GM19023 (cell line): Measurements from ENCODE around the gene CEACAM16.

Experiments used
- ATAC-seq: cut with Tn5 transposase; IDR thresholded peaks from one replicate; pipeline ENCODE4 v1.9.1; 2021; ENCODE audit warnings: mild to moderate bottlenecking, moderate library complexity; ENCODE audit not compliant: unreplicated experiment

The CEACAM16 gene

DNA sequence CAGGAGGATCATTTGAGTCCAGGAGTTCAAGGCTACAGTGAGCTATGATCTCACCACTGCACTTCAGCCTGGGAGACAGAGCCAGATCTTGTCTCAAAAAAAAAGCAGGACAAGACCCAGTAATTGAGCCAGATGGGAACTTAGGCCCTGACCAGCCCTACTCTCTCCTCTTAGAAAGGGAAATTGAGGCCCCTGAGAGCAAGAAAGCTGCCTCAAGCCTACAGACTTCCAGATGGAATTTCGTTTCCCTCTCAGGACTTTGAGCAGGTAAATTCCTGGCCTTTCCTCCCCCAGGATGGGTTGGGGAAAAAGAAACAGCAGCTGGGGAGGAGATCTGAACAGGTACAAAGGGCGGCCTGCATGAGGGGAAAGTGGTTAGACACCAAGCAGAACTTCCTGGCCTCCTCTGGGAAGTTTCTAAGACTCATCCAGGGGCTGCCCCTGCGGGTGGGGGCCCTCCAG, 46.0 kb downstream of the CEACAM16 start:
- no peak for ATAC-seq

DNA sequence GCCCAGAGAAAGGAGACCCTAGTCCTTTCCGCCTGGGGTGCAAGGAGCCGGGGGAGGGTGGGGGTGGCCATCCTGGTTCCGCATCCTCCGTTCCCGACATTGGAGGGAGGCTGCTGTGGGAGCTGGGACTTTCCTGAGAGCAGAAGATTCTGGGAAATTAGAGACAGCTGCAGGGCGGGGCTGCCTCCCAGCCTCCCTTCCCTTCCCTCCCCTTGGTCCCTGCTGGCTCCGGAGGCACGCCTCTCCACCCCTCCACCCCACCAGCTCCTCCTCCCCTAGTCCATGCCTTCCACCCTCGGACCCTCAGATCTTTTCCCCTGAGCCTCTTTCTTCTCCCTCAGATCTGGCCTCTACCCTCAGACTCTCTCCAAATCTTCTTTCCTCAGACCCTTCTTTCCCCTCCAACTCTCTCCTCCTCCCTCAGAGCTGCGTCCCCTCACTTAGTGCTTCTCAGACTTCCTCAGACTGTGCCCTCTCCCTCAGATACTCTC, 46.4 kb downstream of the CEACAM16 start:
- no peak for ATAC-seq

DNA sequence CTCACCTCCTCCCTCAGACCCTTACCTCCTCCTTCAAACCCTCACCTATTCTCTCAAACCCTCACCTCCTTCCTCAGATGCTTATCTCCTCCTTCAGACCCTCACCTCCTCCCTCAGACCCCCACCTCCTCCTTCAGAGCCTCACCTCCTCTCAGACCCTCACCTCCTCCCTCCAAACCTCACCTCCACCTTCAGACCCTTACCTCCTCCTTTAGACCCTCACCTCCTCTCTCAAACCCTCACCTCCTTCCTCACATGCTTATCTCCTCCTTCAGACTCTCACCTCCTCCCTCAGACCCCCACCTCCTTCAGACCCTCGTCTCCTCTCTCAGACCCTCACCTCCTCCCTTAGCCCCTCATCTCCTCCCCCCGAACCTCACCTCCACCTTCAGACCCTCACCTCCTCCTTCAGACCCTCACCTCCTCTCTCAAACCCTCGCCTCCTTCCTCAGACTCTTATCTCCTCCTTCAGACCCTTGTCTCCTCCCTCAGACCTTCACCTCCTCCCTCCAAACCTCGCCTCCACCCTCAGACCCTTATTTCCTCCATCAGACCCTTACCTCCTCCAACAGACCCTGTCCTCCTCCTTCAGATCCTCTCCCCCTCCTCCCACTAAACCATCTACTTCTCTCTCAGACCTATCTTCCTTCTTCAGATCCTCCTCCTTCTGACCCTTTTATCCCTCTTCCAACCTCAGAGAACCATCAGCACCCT, 47.1 kb downstream of the CEACAM16 start:
- no peak for ATAC-seq

DNA sequence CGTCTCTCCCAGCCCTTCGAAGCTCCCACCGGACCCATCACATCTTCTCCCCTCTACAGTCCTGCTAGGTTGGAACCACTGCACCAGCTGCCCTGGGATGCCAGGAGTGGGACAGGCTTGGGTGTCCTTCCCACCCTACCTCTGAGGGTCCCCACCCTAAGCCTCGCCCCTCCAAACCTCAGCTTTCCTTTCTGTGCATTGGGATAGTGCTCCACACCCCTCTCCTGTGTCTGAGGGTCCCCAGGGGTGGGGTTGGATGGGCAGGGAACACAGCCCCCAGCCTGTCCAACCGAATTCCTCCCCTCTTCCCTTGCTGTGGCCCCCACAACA, 47.6 kb downstream of the CEACAM16 start:
- ATAC-seq: no peak

DNA sequence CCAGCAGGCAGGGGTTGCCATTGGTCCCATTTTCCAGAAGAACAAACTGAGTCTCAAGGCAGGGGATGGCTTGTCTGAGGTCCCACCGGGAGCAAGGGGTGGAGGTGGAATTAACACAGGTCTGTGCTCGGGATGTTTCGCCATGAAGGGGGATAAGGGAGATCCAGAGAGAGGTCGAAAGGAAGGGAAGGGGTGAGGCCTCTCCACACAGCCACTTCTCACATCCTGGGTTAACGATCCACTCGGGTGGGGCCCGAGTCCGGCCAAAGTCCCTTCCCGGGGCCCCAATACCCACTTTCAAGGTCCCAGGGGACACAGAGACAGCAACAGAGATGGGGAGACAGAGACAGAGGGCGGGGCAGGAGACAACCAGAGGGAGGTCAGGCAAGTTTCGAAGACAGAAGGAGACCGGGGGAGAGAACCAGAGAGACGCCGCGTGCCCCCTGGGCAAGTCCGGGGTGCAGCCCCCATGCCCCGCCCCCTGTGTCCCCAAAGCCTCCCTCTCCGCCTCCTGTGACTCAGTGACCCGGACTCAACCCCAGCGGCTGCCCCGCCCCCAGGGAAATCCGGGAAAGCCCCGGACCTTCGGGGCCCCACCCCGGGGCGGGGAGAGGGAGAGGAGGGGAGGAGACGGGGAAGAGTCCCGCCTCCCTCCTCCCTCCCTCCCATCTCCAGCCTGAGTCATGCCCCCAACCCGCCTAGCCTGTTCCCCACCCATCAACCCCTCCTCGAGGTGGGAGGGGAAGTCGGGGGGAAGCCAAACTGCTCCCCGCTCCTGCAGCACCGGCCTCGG, 48.2 kb downstream of the CEACAM16 start:
- peak; percentile 44 for ATAC-seq

DNA sequence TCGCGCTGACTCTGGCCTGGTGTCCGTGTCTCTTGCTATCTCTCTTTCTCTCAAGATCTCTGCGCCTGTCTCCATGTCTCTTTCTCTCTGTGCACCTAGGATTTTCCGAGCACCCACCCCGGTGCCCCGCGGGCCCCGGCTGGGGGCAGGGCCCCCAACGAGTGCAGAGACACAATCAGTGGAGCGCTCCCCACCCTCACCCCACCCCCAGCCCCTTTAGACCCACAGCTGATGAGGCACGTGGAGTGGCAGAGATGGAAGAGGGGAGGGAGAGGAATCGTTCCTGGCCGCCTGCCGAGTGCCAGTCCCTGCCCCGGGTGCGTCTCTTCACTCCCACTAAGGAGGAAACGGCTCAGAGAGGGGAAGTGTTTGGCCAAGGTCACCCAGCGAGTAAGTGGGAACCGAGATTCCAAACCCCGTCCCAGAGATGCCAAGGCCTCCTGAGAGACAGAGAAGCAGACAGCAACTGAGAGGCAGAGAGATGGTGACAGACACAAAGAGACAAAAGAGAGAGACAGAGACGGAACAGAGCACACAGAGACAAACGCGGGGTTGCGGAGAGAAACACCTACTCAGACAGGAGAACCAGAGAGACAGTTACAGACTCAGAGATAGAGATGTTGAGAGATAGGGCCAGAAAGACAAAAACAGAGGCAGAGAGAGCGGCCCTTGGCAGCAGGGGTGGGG, 48.9 kb downstream of the CEACAM16 start:
- no peak for ATAC-seq

DNA sequence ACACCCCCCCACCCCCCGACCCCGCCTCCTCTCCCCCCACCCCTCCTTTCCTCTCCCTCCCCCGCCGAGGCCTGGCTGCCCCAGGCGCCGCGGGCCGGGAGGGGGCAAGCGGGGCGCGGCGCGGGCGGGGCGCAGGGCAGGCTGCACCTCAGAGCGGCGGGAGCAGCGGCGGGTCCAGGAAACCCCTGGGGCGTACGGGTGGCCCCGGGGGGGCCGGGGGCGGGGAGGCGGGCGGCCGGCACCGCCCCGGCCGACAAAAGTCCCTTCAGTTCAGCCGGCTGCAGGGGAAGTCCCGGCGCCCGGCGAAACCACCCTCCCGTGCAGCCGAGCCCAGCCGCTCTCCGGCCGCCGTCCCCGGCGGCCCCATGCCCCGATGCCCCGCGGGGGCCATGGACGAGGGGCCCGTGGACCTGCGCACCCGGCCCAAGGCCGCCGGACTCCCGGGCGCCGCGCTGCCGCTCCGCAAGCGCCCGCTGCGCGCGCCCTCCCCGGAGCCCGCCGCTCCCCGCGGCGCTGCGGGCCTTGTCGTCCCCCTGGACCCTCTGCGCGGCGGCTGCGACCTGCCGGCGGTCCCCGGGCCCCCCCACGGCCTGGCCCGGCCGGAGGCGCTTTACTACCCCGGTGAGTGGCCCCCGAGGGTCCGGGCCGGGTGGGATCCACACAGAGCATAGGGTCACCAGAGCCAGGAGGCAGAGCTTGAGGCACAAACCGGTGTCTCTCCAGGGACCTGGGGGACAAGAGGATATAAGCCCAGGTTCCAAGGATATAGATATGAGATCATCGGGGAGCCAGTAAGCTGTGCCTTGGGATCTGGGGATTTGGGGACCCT, 49.7 kb downstream of the CEACAM16 start, which contains the start of gene BCL3:
Gene BCL3 (plus strand): TSS at position 283 of the 829 bp plus-strand sequence. CDS start 83 bp downstream, at position 366.
- peak; percentile 30 for ATAC-seq

DNA sequence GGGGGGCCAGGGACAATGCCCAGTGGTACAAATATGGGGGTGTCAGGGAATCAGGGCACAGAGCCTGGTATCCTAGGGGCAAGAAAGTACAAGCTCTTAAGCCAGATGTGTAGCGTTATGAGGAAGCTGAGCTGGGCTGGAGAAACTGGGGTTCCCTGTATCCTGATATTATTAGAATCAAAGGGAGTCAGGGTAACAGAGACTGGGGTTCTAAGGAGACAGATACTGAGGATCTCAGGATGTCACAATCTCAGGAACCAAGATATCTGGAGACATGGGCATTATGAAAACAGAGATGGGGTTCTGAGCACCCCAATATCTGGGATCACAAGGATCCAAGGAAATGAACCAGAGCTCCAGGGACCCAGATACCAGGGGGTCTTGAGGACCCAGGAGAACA, 50.3 kb downstream of the CEACAM16 start:
- ATAC-seq: no peak

DNA sequence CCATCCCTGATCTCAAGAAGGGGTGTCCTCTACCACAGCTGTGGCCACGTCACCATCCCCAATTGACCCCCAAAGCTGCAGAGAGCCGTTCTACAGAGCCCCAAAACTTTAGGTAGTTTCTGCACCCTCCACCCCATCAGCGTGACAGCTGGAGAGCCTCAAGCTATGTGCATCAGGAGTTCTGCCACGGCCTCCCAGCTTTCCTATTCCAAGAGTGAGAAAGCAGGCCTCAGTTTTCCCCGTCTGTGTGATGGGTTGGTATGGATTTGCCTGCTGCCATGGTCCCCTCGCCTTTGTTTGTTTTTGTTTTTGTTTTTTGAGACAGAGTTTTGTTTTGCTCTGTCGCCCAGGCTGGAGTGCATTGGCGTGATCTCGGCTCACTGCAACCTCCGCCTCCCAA, 51.0 kb downstream of the CEACAM16 start:
- no peak for ATAC-seq

DNA sequence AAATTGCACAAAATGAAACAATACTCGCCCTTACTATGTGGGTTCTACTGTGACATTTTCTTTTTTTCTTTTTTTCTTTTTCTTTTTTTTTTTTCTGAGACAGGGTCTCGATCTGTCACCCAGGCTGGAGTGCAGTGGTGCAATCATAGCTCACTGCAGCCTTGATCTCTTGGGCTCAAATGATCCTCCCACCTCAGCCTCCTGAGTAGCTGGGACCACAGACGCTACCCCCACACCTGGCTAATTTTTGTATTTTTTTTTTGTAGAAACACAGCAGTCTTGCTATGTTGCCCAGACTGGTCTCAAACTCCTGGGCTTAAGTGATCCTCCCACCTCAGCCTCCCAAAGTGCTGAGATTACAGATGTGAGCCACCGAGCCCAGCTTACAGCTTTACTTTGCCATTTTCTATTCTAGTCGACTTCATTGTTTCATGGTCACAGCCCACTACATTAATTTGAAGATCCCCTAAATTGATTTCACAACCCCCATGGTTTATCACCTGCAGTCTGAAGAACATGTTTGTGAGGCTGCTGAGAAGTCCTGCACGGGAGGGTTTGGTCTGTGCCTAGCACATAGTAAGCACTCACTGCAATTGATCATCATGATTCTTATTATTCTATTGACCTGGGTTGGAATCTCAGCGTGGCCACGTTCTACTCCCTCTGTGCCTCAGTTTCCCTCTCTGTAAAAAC, 53.3 kb downstream of the CEACAM16 start:
- no peak for ATAC-seq

DNA sequence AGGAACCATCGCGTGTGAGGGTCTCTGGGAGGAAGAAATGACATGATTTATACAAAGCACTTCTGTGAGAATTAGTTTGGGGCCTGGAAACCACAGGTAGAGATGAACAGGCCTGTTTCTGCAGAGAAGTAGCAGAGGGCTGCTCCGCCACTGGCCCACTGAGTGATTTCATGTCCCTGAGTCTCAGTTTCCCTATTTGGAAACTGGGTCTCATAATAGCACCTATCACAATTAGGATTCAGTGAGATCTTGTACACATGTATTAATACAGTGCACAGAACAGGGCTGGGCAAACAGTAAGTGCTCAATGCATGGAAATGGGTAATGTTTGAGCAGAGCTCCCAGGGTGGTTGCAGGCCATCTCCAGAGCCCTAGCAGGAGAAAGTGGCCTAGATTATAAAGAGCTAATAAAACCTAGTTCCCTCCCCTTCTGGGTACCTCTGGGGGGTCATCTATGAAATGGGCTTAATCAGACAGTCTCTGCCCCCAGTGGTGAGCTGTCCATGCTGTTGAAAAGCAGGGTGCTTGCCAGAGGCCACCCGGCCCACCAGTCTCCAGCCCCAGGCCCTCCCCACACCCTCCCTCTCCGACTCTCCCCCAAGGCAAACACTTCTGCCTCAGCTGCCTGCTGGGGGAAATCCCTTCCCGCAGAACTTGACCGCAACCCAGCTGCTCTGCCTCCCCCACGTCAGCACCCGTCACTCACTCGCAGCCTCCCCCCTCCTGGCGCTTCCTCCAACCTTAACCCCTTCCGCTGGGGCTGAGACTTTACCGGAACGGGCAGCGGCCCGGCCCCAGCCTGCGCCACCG, 54.1 kb downstream of the CEACAM16 start:
- ATAC-seq: peak; percentile 75

DNA sequence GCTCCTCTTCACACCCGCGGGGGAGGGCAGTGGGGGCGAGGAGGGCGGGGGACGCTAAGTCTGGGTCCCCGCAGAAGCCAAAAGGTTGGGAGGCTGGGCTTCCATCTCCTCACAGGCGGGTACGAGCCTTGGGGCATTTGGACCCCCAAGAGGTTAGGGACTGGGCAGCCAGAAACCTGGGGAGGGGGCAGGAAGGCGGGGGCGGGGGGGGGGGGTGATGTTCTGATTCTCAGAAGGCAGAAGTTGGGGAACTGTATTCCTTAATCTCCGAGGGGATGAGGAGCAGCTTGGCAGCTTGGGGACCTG, 54.6 kb downstream of the CEACAM16 start:
- ATAC-seq: no peak

DNA sequence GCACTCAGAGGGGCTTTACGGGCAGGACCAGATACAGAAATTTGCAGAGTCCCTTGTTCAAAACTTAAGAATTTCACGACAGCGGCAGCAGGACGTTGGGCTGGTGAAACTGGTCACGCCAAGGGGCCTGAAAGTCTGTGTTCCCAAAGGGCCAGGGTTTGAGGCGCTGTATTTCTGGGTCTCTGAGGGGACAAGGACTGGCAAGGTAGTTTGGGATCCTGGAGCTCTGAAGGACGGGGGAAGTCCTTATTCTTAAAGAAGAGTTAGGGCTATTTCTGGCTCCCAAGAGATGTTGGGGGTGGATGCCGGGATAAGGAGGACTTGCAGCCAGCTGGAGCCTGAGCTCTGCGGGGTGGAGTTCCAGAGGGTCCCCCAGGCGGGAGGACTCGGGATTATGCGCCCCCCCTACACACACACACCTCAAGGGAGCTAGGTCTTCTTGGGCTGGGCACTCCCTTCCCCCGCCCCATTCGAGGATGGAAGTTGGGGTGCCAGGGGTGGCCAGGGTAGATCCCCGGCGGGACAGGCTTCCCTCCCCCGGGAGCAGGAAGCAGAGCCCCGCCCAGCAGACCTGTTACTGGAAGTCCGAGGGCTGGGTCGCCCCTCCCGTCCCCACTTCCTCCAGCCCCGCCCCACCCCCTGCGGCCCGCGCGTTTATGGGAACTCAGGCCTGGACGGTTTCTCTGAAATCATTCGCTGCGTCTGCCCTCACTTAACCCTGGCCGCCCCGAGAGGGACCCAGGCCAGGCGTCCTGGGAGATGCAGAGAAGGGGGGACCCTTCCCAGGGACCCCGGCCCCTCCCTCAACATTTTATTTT, 55.2 kb downstream of the CEACAM16 start:
- no peak for ATAC-seq

DNA sequence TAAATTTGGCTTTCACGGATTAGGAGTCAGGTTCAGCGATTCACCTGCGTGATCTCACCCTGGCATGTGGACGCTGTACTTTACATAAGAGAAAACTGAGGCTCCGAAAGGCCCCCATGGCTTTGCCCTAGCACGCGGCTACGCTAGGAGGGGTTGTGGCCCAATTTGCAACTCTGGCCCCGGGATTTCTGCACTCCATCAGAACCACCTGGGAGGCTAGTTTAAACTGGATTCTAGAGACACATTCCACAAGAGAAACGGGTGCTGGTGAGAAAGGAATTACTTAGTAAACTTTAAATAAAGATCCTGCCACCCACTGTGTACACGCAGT, 55.8 kb downstream of the CEACAM16 start:
- ATAC-seq: no peak

DNA sequence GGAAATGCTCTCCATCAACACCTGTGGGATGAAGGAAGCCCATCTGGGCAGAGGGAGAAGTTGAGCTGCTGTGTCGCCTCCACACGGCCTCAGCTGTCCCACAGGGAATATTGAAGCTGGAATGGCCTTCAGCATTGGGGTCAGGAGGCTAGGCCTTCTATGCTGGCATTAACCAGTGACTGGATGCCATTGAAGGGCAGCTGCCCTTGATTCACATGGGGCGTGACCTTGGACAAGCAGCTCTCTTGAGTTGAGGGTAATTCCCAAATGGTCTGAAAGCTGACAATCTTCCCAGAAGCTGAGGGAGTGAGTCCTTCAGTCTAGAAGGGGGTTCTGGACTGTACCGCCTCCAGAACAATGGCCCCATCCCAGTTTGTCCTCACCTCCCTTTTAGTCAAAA, 56.3 kb downstream of the CEACAM16 start:
- ATAC-seq: no peak

DNA sequence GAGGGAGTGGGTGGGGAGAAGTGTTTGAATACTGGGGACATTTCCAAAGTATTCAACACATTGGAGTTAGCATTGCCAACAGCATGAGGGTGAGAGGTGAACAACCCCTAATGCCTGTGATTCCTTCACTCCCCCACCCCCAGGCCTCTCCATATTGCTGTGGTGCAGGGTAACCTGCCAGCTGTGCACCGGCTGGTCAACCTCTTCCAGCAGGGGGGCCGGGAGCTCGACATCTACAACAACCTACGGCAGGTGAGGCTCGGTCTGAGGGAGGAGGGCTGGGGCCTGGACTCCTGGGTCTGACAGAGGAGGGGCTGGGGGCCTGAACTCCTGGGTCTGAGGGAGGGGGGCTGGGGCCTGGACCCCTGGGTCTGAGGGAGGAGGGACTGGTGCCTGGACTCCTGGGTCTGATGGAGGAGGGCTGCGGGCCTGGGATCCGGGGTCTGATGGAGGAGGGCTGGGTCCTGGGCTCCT, 57.2 kb downstream of the CEACAM16 start:
- no peak for ATAC-seq

DNA sequence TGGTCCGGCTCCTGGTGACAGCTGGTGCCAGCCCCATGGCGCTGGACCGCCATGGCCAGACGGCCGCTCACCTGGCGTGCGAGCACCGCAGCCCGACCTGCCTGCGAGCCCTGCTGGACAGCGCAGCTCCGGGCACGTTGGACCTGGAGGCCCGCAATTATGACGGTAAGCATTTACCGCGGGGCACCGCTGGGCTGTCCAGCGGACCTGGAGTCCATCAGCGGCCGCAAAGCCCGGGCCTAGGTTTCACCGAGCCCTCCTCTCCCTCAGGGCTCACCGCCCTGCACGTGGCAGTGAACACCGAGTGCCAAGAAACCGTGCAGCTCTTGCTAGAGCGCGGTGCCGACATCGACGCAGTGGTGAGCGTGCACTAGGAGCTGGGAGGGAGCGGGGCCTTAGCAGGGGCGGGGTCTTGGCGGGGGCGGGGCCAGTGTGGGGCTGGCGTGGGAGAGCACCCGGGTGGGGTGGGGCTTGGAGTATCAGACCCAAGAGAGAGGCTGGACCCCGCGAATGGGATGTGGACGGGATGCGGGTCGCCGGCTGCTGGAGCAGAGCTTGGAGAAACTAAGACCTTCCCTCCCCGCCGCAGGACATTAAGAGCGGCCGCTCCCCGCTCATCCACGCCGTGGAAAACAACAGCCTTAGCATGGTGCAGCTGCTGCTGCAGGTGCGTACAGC, 58.2 kb downstream of the CEACAM16 start:
- ATAC-seq: no peak
